Retina (tissue), 1 donor: Measurements from ENCODE around the gene LYSMD4.

ENCODE experiments used
- DNase-seq: peaks from one replicate; pipeline ENCODE4 v3.0.0-alpha.2; 2016

Gene LYSMD4

GRCh38 chr15:99703603-99704443 lies 29.4 kb downstream of the LYSMD4 start:
- peak; percentile 10 for DNase-seq

- DNase-seq = no peak
Measured at GRCh38 chr15:99702895-99703602, 30.2 kb downstream of the LYSMD4 start.

GRCh38 chr15:99696096-99696495 lies 37.1 kb downstream of the LYSMD4 start:
- DNase-seq = no peak

- no peak for DNase-seq
Measured at GRCh38 chr15:99692825-99693224, 40.4 kb downstream of the LYSMD4 start.

GRCh38 chr15:99686290-99686689 lies 46.9 kb downstream of the LYSMD4 start:
- DNase-seq = no peak

DNA sequence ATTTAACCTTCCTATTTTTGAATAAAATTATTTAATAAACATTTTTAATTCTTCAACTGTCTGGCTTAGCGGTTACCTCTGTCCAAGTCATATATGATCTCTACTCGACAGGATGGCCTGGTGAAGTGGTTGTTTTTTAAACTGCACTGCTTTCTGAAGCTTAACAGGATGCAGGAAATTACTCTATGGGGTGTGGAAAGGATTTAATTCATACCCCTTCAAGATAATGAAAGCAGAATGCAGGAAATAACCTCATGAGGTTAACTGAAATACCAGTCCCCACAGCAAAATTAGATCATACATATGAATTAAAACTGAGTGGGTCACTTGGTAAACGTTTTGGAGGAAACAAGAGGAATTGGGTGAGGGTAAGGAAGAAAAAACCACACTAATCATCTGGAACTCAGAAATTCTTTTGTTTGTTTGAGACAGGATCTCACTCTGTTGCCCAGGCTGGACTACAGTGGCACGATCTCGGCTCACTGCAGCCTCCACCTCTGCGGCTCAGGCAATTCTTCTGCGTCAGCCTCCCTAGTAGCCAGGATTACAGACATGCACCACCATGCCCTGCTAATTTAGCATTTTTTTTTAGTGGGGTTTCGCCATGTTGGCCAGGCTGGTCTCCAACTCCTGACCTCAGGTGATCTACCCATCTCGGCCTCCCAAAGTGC lies 50.1 kb downstream of the LYSMD4 start:
- DNase-seq = no peak

DNA sequence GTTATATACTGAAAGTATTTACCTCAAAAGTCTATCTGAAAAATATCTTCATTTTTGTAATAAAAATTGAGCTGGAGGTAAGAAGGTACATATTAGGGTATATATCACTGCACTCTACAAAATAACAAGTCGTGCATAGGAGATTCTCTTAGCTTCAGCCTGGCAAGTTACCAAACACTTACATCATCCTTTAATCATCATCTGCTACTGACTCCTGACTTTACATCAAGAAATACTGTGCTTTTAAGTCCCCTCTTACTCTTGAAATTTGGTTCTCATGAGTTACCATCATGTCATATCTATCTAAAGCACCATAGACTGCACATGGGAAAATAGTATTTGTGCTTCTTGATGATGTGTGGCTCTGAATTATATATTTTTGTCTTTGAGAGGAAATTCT lies 50.8 kb downstream of the LYSMD4 start:
- no peak for DNase-seq

GRCh38 chr15:99681990-99682389 lies 51.2 kb downstream of the LYSMD4 start:
- no peak for DNase-seq

DNA sequence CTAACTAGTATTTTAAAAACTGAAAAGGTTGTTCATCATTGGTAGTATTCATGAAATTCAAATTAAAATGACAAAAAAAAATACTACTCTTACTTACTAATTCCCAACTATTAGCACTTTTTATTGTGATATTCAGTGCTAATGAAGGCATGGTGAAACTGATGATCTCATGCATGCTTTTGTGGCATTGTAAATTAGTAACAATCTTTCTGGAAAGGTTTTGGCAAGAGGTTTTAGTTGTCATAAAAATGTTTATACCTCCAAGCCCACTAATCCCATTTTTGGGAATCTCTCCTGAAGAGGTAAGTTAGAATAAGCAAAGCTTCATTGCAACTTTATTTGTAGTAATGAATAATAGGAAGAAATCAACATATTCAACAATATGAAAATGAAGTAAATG lies 53.0 kb downstream of the LYSMD4 start:
- no peak for DNase-seq

DNA sequence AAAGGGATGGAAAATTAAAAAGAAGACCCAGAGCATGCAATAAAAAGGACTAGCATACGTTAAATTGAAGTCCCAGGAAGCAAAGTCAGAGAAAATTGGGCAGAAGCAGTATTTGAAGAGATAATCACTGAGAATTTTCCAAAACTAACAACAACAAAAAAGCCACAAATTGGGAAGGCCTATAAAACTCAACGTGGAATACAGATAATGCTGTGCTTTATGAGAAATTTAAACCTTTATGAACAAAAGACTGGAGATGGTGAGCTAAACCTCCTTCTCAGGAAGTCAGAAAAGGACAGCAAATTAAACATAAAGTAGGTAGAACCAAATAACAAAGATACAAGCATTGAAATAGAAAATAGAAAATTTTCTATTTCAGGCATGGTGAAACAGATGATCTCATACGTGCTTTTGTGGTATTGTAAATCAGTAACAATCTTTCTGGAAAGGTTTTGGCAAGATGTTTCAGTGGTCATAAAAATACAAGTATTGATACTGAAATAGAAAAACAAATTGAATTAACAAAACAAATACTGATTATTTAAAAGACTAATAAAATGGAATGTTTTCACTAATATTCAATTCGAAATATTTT lies 55.6 kb downstream of the LYSMD4 start:
- no peak for DNase-seq
